Astrocyte (in vitro differentiated cells and primary cell): ENCODE results near the gene CDH11. TPM values are rescaled to one million over a fixed set of nuclear protein-coding genes. Genes with fewer than 3 reads are reported as not detected.
A peak's percentile ranks its signal among the peaks of the same experiment; 100 is the strongest.

Experiments
- DNase-seq: peaks from one replicate; pipeline ENCODE4 v3.0.0-alpha.2; 2010; ENCODE audit warnings: low read depth
- FAIRE-seq: peaks from 2 replicates; lab custom pipeline; 2011; peaks lifted over from hg19 to GRCh38; lab: Jason Lieb, UNC
- H2AFZ ChIP-seq: 2 replicates; pipeline ENCODE4 v1.6.0; 2012; ENCODE audit warnings: low read depth, low read length, inconsistent platforms
- H3K27ac ChIP-seq: 2 replicates; pipeline ENCODE4 v1.5.1; 2011; ENCODE audit warnings: low read depth, low read length, inconsistent platforms
- H3K27me3 ChIP-seq: 2 replicates; pipeline ENCODE4 v1.6.0; 2011; ENCODE audit warnings: low read length, inconsistent platforms; ENCODE audit not compliant: insufficient read depth
- H3K36me3 ChIP-seq: 2 replicates; pipeline ENCODE4 v1.5.1; 2011; ENCODE audit warnings: low read length, inconsistent platforms; ENCODE audit not compliant: insufficient read depth
- H3K4me1 ChIP-seq: 2 replicates; pipeline ENCODE4 v1.5.1; 2011; ENCODE audit warnings: low read length, inconsistent platforms; ENCODE audit not compliant: insufficient read depth
- H3K4me2 ChIP-seq: 2 replicates; pipeline ENCODE4 v1.6.0; 2012; ENCODE audit warnings: low read length, inconsistent platforms
- H3K4me3 ChIP-seq: 2 replicates; pipeline ENCODE4 v1.5.1; 2011; ENCODE audit warnings: low read depth, mild to moderate bottlenecking, low read length, inconsistent platforms; ENCODE audit not compliant: insufficient read depth
- H3K79me2 ChIP-seq: 2 replicates; pipeline ENCODE4 v1.6.0; 2012; ENCODE audit warnings: mild to moderate bottlenecking, low read length, inconsistent platforms; ENCODE audit not compliant: insufficient read depth
- H3K9ac ChIP-seq: 2 replicates; pipeline ENCODE4 v1.6.0; 2012; ENCODE audit warnings: mild to moderate bottlenecking, low read length, inconsistent platforms
- H3K9me3 ChIP-seq: 2 replicates; pipeline ENCODE4 v1.5.1; 2012; ENCODE audit warnings: low read depth, mild to moderate bottlenecking, low read length, inconsistent platforms; ENCODE audit not compliant: insufficient read depth
- H4K20me1 ChIP-seq: 2 replicates; pipeline ENCODE4 v1.6.0; 2012; ENCODE audit warnings: low read length, inconsistent platforms; ENCODE audit not compliant: insufficient read depth
- H3K27ac Mint-ChIP-seq: one replicate; pipeline ENCODE4 v1.8.0; 2021; ENCODE audit warnings: mild to moderate bottlenecking, mixed read lengths; ENCODE audit not compliant: unreplicated experiment
- H3K27me3 Mint-ChIP-seq: one replicate; pipeline ENCODE4 v1.8.0; 2021; ENCODE audit warnings: low read depth, mixed read lengths; ENCODE audit not compliant: unreplicated experiment
- H3K36me3 Mint-ChIP-seq: one replicate; pipeline ENCODE4 v1.8.0; 2021; ENCODE audit warnings: low read depth, mixed read lengths; ENCODE audit not compliant: unreplicated experiment
- H3K4me1 Mint-ChIP-seq: one replicate; pipeline ENCODE4 v1.8.0; 2021; ENCODE audit warnings: low read depth, mixed read lengths; ENCODE audit not compliant: unreplicated experiment
- H3K4me3 Mint-ChIP-seq: one replicate; pipeline ENCODE4 v1.8.0; 2021; ENCODE audit warnings: mild to moderate bottlenecking, moderate library complexity, mixed read lengths; ENCODE audit not compliant: unreplicated experiment
- H3K9me3 Mint-ChIP-seq: one replicate; pipeline ENCODE4 v1.8.0; 2021; ENCODE audit warnings: mild to moderate bottlenecking, mixed read lengths; ENCODE audit not compliant: unreplicated experiment
- EZH2 ChIP-seq: IDR thresholded peaks from 2 replicates; pipeline ENCODE4 v1.6.1; 2012; ENCODE audit warnings: mild to moderate bottlenecking, low read length, inconsistent platforms; ENCODE audit not compliant: insufficient read depth
- total RNA-seq: library from RNA; stranded (reverse); gene quantifications from 2 replicates; pipeline ENCODE4 v1.2.1, GENCODE V29; 2021
- TF ChIP-seq, protein P1 (sequence below): IDR thresholded peaks from 2 replicates; pipeline ENCODE4 v1.5.1; 2011; ENCODE audit warnings: low read depth, mild to moderate bottlenecking, inconsistent platforms, low read length, moderate library complexity; ENCODE audit not compliant: insufficient read depth

CDH11 gene
- total RNA-seq, 1 donor from 2014 or later: 313 TPM

DNA sequence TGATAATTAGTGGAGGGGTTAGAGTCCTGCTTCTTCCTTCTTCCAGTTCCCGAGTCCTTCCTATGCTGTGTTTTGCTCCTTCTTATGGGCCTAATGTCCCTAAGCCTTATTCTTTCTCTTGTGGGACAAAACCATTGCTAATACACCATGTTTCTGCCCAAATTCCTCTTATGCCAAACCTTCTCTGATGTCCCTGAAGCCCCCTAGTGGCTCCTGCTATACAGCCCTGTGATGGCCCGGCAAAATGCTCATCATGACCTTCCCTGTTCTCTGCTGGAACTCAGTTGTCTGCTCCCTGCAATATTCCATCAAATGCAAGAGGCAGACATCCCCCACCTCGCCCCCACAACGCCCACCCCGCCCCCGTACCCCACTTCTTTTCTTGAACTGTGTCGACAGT, 171.6 kb downstream of the CDH11 start:
- no peak overlapping the region for H3K27ac ChIP-seq

DNA sequence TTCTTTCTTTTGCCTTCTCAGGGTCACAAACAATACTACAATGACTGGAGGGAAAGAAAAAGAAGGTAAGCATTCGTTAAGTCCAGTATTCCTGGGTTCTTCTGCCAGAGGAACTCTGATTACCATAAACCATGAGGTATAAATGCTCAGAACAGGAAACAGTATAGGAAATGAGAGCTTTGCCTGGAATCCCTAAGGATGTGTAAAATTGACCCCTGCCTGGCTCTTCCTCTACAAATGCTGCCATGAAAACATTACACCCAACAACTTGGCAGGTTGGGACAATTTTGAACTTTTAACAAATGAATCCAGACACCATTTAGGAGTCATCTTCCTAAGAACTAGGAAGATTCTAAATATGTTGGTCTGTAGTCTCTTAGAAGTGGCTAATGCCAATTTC, 173.8 kb downstream of the CDH11 start:
- no peak overlapping the region for H2AFZ ChIP-seq
- TF ChIP-seq, protein P1, sequence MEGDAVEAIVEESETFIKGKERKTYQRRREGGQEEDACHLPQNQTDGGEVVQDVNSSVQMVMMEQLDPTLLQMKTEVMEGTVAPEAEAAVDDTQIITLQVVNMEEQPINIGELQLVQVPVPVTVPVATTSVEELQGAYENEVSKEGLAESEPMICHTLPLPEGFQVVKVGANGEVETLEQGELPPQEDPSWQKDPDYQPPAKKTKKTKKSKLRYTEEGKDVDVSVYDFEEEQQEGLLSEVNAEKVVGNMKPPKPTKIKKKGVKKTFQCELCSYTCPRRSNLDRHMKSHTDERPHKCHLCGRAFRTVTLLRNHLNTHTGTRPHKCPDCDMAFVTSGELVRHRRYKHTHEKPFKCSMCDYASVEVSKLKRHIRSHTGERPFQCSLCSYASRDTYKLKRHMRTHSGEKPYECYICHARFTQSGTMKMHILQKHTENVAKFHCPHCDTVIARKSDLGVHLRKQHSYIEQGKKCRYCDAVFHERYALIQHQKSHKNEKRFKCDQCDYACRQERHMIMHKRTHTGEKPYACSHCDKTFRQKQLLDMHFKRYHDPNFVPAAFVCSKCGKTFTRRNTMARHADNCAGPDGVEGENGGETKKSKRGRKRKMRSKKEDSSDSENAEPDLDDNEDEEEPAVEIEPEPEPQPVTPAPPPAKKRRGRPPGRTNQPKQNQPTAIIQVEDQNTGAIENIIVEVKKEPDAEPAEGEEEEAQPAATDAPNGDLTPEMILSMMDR: no peak
- TF ChIP-seq EZH2: no peak
- H3K36me3 ChIP-seq: peaks cover 33% of the 10 kb centered on the region
- H3K27ac ChIP-seq: peak overlapping the region; percentile 5
- Mint-ChIP-seq H3K27ac (no peak overlapping the region), H3K4me3 (no peak overlapping the region), H3K4me1 (peaks cover 18% of the 10 kb centered on the region), H3K36me3 (peaks cover 31% of the 10 kb centered on the region), H3K27me3 (no peaks in the 10 kb centered on the region), H3K9me3 (no peaks in the 10 kb centered on the region)
- H3K9me3 ChIP-seq: no peaks in the 10 kb centered on the region
- no peak overlapping the region for H3K4me3 ChIP-seq
- no peaks in the 10 kb centered on the region for H3K27me3 ChIP-seq
- peaks cover 11% of the 10 kb centered on the region for H3K4me1 ChIP-seq
- DNase-seq (no peak), FAIRE-seq (no peak)
- no peak overlapping the region for H3K4me2 ChIP-seq
- no peak overlapping the region for H3K9ac ChIP-seq
- no peaks in the 10 kb centered on the region for H3K79me2 ChIP-seq
- no peaks in the 10 kb centered on the region for H4K20me1 ChIP-seq

More for the DNA sequence above, 171.6 kb downstream of the CDH11 start:
- no peaks in the 10 kb centered on the region for H3K27me3 Mint-ChIP-seq
- DNase-seq (no peak), FAIRE-seq (no peak)
- H3K4me3 ChIP-seq: no peak overlapping the region
- H3K4me1 Mint-ChIP-seq: peaks cover 18% of the 10 kb centered on the region
- no peaks in the 10 kb centered on the region for H3K9me3 ChIP-seq
- H3K4me3 Mint-ChIP-seq: no peak overlapping the region
- H3K9me3 Mint-ChIP-seq: no peaks in the 10 kb centered on the region
- no peaks in the 10 kb centered on the region for H3K79me2 ChIP-seq
- no peaks in the 10 kb centered on the region for H3K27me3 ChIP-seq
- no peaks in the 10 kb centered on the region for H4K20me1 ChIP-seq
- TF ChIP-seq, protein P1: peak; percentile 25
- no peak for TF ChIP-seq EZH2
- no peak overlapping the region for H3K27ac Mint-ChIP-seq
- no peak overlapping the region for H2AFZ ChIP-seq
- no peak overlapping the region for H3K9ac ChIP-seq
- H3K4me2 ChIP-seq: no peak overlapping the region
- H3K36me3 ChIP-seq: peaks cover 29% of the 10 kb centered on the region
- H3K36me3 Mint-ChIP-seq: peaks cover 29% of the 10 kb centered on the region
- peaks cover 11% of the 10 kb centered on the region for H3K4me1 ChIP-seq

DNA sequence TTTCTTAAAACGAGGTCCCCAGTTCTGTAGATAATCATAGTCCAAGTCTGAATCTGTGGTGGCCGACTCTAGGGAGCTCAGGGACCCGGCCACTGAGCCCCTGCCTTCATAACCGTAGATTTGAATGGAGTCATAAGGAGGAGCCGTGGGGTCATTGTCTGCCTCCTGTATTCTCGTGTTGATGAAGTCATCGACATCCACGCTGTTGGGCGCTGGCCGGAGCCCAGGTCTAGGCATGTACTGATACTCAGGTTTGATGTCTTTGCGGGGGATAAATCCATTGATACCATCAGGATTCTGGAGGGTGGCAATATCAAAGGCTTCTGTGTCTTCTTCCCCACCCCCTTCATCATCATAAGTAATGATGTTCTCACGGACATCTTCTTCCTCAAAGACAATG, 174.2 kb downstream of the CDH11 start:
- H2AFZ ChIP-seq: no peak overlapping the region
- DNase-seq (no peak), FAIRE-seq (no peak)
- no peaks in the 10 kb centered on the region for H3K79me2 ChIP-seq
- no peaks in the 10 kb centered on the region for H3K27me3 ChIP-seq
- peaks cover 9% of the 10 kb centered on the region for H3K4me1 ChIP-seq
- H3K36me3 ChIP-seq: peaks cover 33% of the 10 kb centered on the region
- H3K4me3 ChIP-seq: no peak overlapping the region
- no peaks in the 10 kb centered on the region for H3K9me3 ChIP-seq
- no peaks in the 10 kb centered on the region for H4K20me1 ChIP-seq
- H3K27ac Mint-ChIP-seq: no peak overlapping the region
- H3K4me2 ChIP-seq: no peak overlapping the region
- H3K4me1 Mint-ChIP-seq: peaks cover 15% of the 10 kb centered on the region
- no peak overlapping the region for H3K9ac ChIP-seq
- H3K4me3 Mint-ChIP-seq: no peak overlapping the region
- no peaks in the 10 kb centered on the region for H3K27me3 Mint-ChIP-seq
- TF ChIP-seq EZH2: no peak
- TF ChIP-seq, protein P1: no peak
- peaks cover 31% of the 10 kb centered on the region for H3K36me3 Mint-ChIP-seq
- H3K9me3 Mint-ChIP-seq: no peaks in the 10 kb centered on the region
- no peak overlapping the region for H3K27ac ChIP-seq
